A549 (cell line): Measurements from ENCODE around the gene TBCA. TPM values are rescaled to one million over a fixed set of nuclear protein-coding genes. Genes with fewer than 3 reads are reported as not detected.

ENCODE experiments used
- ATAC-seq, 2 experiments: fragments of 200-7000 bp in 1 of 2; fragments of >200 bp in 1 of 2; cut with Nextera tagmentation in 1 of 2; cut with Tn5 transposase in 1 of 2; 3 replicates each; pipeline versions ENCODE4 v1.8.0 to v1.9.1; 2018 to 2020; ENCODE audit warnings: mild to moderate bottlenecking in 1 of 2, moderate library complexity in 1 of 2
- CTCF ChIA-PET: fragments of 300-600 bp; sonication (Branson Sonifier 250); formaldehyde crosslinking; extraction: SDS; loops from one replicate; lab custom pipeline; 2021; ENCODE audit warnings: antibody characterized with exemption, inconsistent platforms; lab: Yijun Ruan, JAX
- POLR2A ChIA-PET: fragments of 350-600 bp; formaldehyde crosslinking; extraction: SDS; loops from one replicate; lab custom pipeline; 2021; ENCODE audit warnings: antibody characterized with exemption, inconsistent platforms; lab: Yijun Ruan, JAX
- DNase-seq, 2 experiments: peaks; one replicate each; pipeline versions ENCODE4 v3.0.0 to v3.0.0-alpha.2; 2011 to 2016; ENCODE audit warnings: low read depth in 1 of 2, low spot score in 1 of 2
- FAIRE-seq: peaks from 2 replicates; lab custom pipeline; 2011; peaks lifted over from hg19 to GRCh38; lab: Jason Lieb, UNC
- H3K27ac ChIP-seq, 2 experiments: fragments of >200 bp; sonication (Bioruptor Twin); formaldehyde crosslinking; 3 replicates each; pipeline ENCODE4 v1.5.1; 2016 to 2017
- H3K4me1 ChIP-seq: fragments of >200 bp; sonication (Bioruptor Twin); formaldehyde crosslinking; 3 replicates; pipeline ENCODE4 v1.6.1; 2016
- H3K4me2 ChIP-seq: fragments of >200 bp; sonication (Bioruptor Twin); formaldehyde crosslinking; 3 replicates; pipeline ENCODE4 v1.6.1; 2016
- H3K4me3 ChIP-seq: fragments of >200 bp; sonication (Bioruptor Twin); formaldehyde crosslinking; 3 replicates; pipeline ENCODE4 v1.5.1; 2016
- H3K9me3 ChIP-seq: fragments of >200 bp; sonication (Bioruptor Twin); formaldehyde crosslinking; 3 replicates; pipeline ENCODE4 v1.6.1; 2016
- BHLHE40 ChIP-seq: IDR thresholded peaks from 2 replicates; pipeline ENCODE4 v1.6.1; 2012; ENCODE audit warnings: low read depth, low read length, inconsistent platforms
- CBX8 ChIP-seq: fragments of 200-600 bp; sonication (generic); IDR thresholded peaks from 2 replicates; pipeline ENCODE4 v1.6.1; 2016
- CHD2 ChIP-seq: fragments of 150-350 bp; IDR thresholded peaks from 2 replicates; pipeline ENCODE4 v1.6.1; 2014; ENCODE audit warnings: low read length; ENCODE audit not compliant: partially characterized antibody
- EHF ChIP-seq: fragments of 250-450 bp; sonication (Bioruptor Pico); IDR thresholded peaks from 2 replicates; pipeline ENCODE4 v1.5.0; 2020; ENCODE audit warnings: mild to moderate bottlenecking
- EP300 ChIP-seq, 2 experiments: fragments of >200 bp; sonication (Bioruptor Twin); formaldehyde crosslinking; IDR thresholded peaks; 2 replicates in 1 of 2; 3 replicates in 1 of 2; pipeline ENCODE4 v1.6.1; 2016 to 2017
- ESRRA ChIP-seq: fragments of 150-350 bp; IDR thresholded peaks from 2 replicates; pipeline ENCODE4 v1.6.1; 2014; ENCODE audit warnings: mild to moderate bottlenecking, low read length, borderline replicate concordance
- FOSB ChIP-seq: fragments of 250-450 bp; sonication (Bioruptor Pico); IDR thresholded peaks from 2 replicates; pipeline ENCODE4 v1.5.0; 2020; ENCODE audit warnings: mild to moderate bottlenecking, moderate library complexity
- FOXS1 ChIP-seq: fragments of 250-450 bp; sonication (Bioruptor Pico); IDR thresholded peaks from 2 replicates; pipeline ENCODE4 v1.5.0; 2020; ENCODE audit warnings: mild to moderate bottlenecking, moderate library complexity
- GATA3 ChIP-seq: IDR thresholded peaks from 2 replicates; pipeline ENCODE4 v1.6.1; 2012; ENCODE audit warnings: borderline replicate concordance
- HMGXB4 ChIP-seq: fragments of 250-450 bp; sonication (Bioruptor Pico); IDR thresholded peaks from 2 replicates; pipeline ENCODE4 v1.5.0; 2021; ENCODE audit warnings: mild to moderate bottlenecking, moderate library complexity, borderline replicate concordance
- HOXA7 ChIP-seq: fragments of 250-450 bp; sonication (Bioruptor Pico); IDR thresholded peaks from 2 replicates; pipeline ENCODE4 v1.5.0; 2020; ENCODE audit warnings: mild to moderate bottlenecking, moderate library complexity
- HOXB13 ChIP-seq: fragments of 250-450 bp; sonication (Bioruptor Pico); IDR thresholded peaks from 2 replicates; pipeline ENCODE4 v1.5.0; 2020; ENCODE audit warnings: low read depth, mild to moderate bottlenecking, moderate library complexity
- HOXB5 ChIP-seq: fragments of 250-450 bp; sonication (Bioruptor Pico); IDR thresholded peaks from 2 replicates; pipeline ENCODE4 v1.5.0; 2020; ENCODE audit warnings: mild to moderate bottlenecking, moderate library complexity
- JUN ChIP-seq, 2 experiments: fragments of >200 bp; sonication (Bioruptor Twin); formaldehyde crosslinking; IDR thresholded peaks; 2 replicates in 1 of 2; 3 replicates in 1 of 2; pipeline ENCODE4 v1.6.1; 2016 to 2017
- KDM1A ChIP-seq: fragments of 200-600 bp; sonication (generic); IDR thresholded peaks from 2 replicates; pipeline ENCODE4 v1.6.1; 2016; ENCODE audit warnings: low read depth, mild to moderate bottlenecking
- MAFK ChIP-seq: fragments of 450-650 bp; IDR thresholded peaks from 2 replicates; pipeline ENCODE4 v1.6.1; 2014; ENCODE audit not compliant: partially characterized antibody
- MAX ChIP-seq: IDR thresholded peaks from 2 replicates; pipeline ENCODE4 v1.6.1; 2012
- MYC ChIP-seq: IDR thresholded peaks from 2 replicates; pipeline ENCODE4 v1.6.1; 2012; ENCODE audit warnings: mild to moderate bottlenecking, inconsistent platforms, low read length, improper control_type of control experiment, borderline replicate concordance
- NFE2L2 ChIP-seq: fragments of 150-350 bp; conservative IDR thresholded peaks from 2 replicates; pipeline ENCODE4 v1.6.1; 2014; ENCODE audit warnings: low read length
- NPAS2 ChIP-seq: fragments of 250-450 bp; sonication (Bioruptor Pico); IDR thresholded peaks from 2 replicates; pipeline ENCODE4 v1.8.0; 2022; ENCODE audit warnings: mild to moderate bottlenecking, moderate library complexity, borderline replicate concordance
- NR3C1 ChIP-seq: fragments of >200 bp; sonication (Bioruptor Twin); formaldehyde crosslinking; IDR thresholded peaks from 3 replicates; pipeline ENCODE4 v1.6.1; 2017
- REST ChIP-seq: fragments of 200-600 bp; sonication (generic); IDR thresholded peaks from 2 replicates; pipeline ENCODE4 v1.6.1; 2016; ENCODE audit warnings: antibody characterized with exemption, mild to moderate bottlenecking, moderate library complexity
- SREBF2 ChIP-seq: fragments of 450-650 bp; IDR thresholded peaks from 2 replicates; pipeline ENCODE4 v1.6.1; 2014; ENCODE audit warnings: mild to moderate bottlenecking, moderate library complexity
- TFCP2L1 ChIP-seq: fragments of 250-450 bp; sonication (Bioruptor Pico); IDR thresholded peaks from 2 replicates; pipeline ENCODE4 v1.5.0; 2021; ENCODE audit warnings: mild to moderate bottlenecking
- TP53 ChIP-seq: fragments of 250-450 bp; sonication (Bioruptor Pico); IDR thresholded peaks from 2 replicates; pipeline ENCODE4 v1.5.0; 2021; ENCODE audit warnings: mild to moderate bottlenecking, moderate library complexity
- ZC3H11A ChIP-seq: fragments of 450-650 bp; IDR thresholded peaks from 2 replicates; pipeline ENCODE4 v1.6.1; 2014; ENCODE audit warnings: antibody characterized with exemption, mild to moderate bottlenecking
- ZNF302 ChIP-seq: fragments of 250-450 bp; sonication (Bioruptor Pico); IDR thresholded peaks from 2 replicates; pipeline ENCODE4 v1.9.0; 2021; ENCODE audit warnings: inconsistent platforms, mild to moderate bottlenecking, moderate library complexity
- WGBS: methylation state at CpG from one replicate; pipeline ENCODE4 v1.1.6; 2017; ENCODE audit errors: missing lambda C conversion rate; 5-methylcytosine and 5-hydroxymethylcytosine counted together
- polyA plus RNA-seq, 4 experiments: library from polyadenylated mRNA; depleted of rRNA in 3 of 4; stranded (reverse); fragments of >200 nt; fragmentation: RNase III in 1 of 4; extraction: RNeasy Plus Mini Kit Qiagen cat#74134 plus additional on column Dnase treatment in 1 of 4; gene quantifications; 2 replicates in 3 of 4; 3 replicates in 1 of 4; pipeline ENCODE4 v1.2.3, GENCODE V29; 2011 to 2017
- TF ChIP-seq, protein P1 (sequence below): fragments of 150-350 bp; IDR thresholded peaks from 2 replicates; pipeline ENCODE4 v1.6.1; 2014; ENCODE audit warnings: low read depth, mild to moderate bottlenecking, low read length

The TBCA gene
- polyA plus RNA-seq, 2 of the 4 experiments (the other 2 are of a cell fraction) = 373 to 484 TPM

- POLR2A ChIA-PET = no interaction called here
- TF ChIP-seq NPAS2 (CRISPR knock-in tag) (no peak), EP300 (IDR thresholded peaks at IDR 0.05) (no peak), ZNF302 (no peak), HMGXB4 (CRISPR knock-in tag) (no peak), JUN (IDR thresholded peaks at IDR 0.05) (no peak), CHD2 (no peak), ESRRA (no peak), BHLHE40 (no peak), KDM1A (no peak), CBX8 (no peak), EHF (CRISPR knock-in tag) (no peak), SREBF2 (no peak), FOXS1 (CRISPR knock-in tag) (no peak), REST (no peak)
- TF ChIP-seq, protein P1, sequence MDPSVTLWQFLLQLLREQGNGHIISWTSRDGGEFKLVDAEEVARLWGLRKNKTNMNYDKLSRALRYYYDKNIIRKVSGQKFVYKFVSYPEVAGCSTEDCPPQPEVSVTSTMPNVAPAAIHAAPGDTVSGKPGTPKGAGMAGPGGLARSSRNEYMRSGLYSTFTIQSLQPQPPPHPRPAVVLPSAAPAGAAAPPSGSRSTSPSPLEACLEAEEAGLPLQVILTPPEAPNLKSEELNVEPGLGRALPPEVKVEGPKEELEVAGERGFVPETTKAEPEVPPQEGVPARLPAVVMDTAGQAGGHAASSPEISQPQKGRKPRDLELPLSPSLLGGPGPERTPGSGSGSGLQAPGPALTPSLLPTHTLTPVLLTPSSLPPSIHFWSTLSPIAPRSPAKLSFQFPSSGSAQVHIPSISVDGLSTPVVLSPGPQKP = no peak
- H3K4me1 ChIP-seq = peaks cover 26% of the 10 kb centered on the region
- no peak for FAIRE-seq
- no peak overlapping the region for H3K4me3 ChIP-seq
- ATAC-seq = no peak
- no peak overlapping the region for H3K4me2 ChIP-seq
- CTCF ChIA-PET = no interaction called here
- DNase-seq = no peak
- 85% methylated on average over 2 of the region's 2 CpGs for WGBS
- H3K9me3 ChIP-seq = no peaks in the 10 kb centered on the region
- no peak overlapping the region for H3K27ac ChIP-seq
Observed at GRCh38 chr5:77778398-77778797, 2.3 kb upstream of the TBCA start.

DNA sequence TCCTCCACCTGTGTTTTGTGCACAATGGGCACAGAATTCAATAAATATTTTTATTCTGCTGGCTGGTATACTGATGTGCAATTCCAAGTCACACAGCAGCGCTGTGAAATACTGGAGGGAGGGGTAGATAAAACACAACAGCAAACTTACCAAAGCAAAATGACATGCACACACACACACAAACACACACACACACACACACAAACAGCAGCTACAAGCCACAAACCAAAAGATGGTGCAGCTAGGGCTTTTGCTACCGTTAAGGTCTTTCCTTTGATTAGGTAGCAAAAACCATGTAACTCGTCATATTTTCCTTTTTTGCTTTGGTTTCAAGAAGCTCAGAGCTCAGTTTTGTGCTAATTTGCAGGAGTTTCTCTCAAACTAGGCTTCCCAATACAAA lies 1.8 kb upstream of the TBCA start:
- no peak overlapping the region for H3K27ac ChIP-seq
- H3K4me2 ChIP-seq = no peak overlapping the region
- H3K9me3 ChIP-seq = no peaks in the 10 kb centered on the region
- no peak for TF ChIP-seq TP53 (CRISPR knock-in tag)
- no peak for TF ChIP-seq MYC
- TF ChIP-seq FOSB = no peak
- no peak for TF ChIP-seq GATA3
- no peak for TF ChIP-seq HOXB5
- no peak for TF ChIP-seq NR3C1
- no peak for TF ChIP-seq EP300 (IDR thresholded peaks at IDR 0.05)
- TF ChIP-seq HOXB13 (CRISPR knock-in tag) = no peak
- no peak for TF ChIP-seq HOXA7 (CRISPR knock-in tag)
- no peak for TF ChIP-seq CHD2
- TF ChIP-seq MAX = no peak
- TF ChIP-seq TFCP2L1 = no peak
- TF ChIP-seq NFE2L2 = no peak
- no peak for TF ChIP-seq REST
- TF ChIP-seq ZNF302 = no peak
- no peak for TF ChIP-seq MAFK
- TF ChIP-seq ZC3H11A = no peak
- TF ChIP-seq, all 56 proteins: peak for 0
- CTCF ChIA-PET = no interaction called here
- DNase-seq (no peak), ATAC-seq (no peak), FAIRE-seq (no peak)
- WGBS = 85% methylated on average over 3 of the region's 3 CpGs
- POLR2A ChIA-PET = no interaction called here
- H3K4me1 ChIP-seq = peaks cover 31% of the 10 kb centered on the region
- H3K4me3 ChIP-seq = no peak overlapping the region
